Measurements from ENCODE around the gene HP1BP3.

The HP1BP3 gene

GRCh38 chr1:20710469-20711284 is 76.4 kb downstream of the HP1BP3 start:
- peak; percentile 68 for DNase-seq

GRCh38 chr1:20709868-20710267 is 77.2 kb downstream of the HP1BP3 start:
- no peak for DNase-seq

GRCh38 chr1:20708891-20709290 is 78.2 kb downstream of the HP1BP3 start:
- DNase-seq: no peak

GRCh38 chr1:20708057-20708456 is 79.0 kb downstream of the HP1BP3 start:
- DNase-seq: no peak

- DNase-seq: no peak
Observed at GRCh38 chr1:20706841-20707240, 80.3 kb downstream of the HP1BP3 start.

GRCh38 chr1:20705203-20705755 is 81.8 kb downstream of the HP1BP3 start:
- peak; percentile 63 for DNase-seq

GRCh38 chr1:20704390-20705202 is 82.5 kb downstream of the HP1BP3 start:
- no peak for DNase-seq

GRCh38 chr1:20703124-20703756 is 83.9 kb downstream of the HP1BP3 start:
- no peak for DNase-seq

- no peak for DNase-seq
Observed at GRCh38 chr1:20702416-20702815, 84.7 kb downstream of the HP1BP3 start.

- DNase-seq: no peak
Observed at GRCh38 chr1:20701847-20702246, 85.3 kb downstream of the HP1BP3 start.

GRCh38 chr1:20701446-20701845 is 85.7 kb downstream of the HP1BP3 start:
- no peak for DNase-seq

GRCh38 chr1:20700636-20701215 is 86.4 kb downstream of the HP1BP3 start:
- DNase-seq: no peak

GRCh38 chr1:20699558-20699957 is 87.5 kb downstream of the HP1BP3 start:
- no peak for DNase-seq

GRCh38 chr1:20698195-20698910 is 88.8 kb downstream of the HP1BP3 start:
- no peak for DNase-seq

GRCh38 chr1:20697563-20697962 is 89.5 kb downstream of the HP1BP3 start:
- DNase-seq: no peak

GRCh38 chr1:20696397-20697333 is 90.4 kb downstream of the HP1BP3 start:
- peak; percentile 95 for DNase-seq

GRCh38 chr1:20695515-20695914 is 91.6 kb downstream of the HP1BP3 start:
- no peak for DNase-seq

- DNase-seq: no peak
Observed at GRCh38 chr1:20693623-20694022, 93.5 kb downstream of the HP1BP3 start.
